ENCODE measurements around the gene PPP4R2.

PPP4R2 gene

DNA sequence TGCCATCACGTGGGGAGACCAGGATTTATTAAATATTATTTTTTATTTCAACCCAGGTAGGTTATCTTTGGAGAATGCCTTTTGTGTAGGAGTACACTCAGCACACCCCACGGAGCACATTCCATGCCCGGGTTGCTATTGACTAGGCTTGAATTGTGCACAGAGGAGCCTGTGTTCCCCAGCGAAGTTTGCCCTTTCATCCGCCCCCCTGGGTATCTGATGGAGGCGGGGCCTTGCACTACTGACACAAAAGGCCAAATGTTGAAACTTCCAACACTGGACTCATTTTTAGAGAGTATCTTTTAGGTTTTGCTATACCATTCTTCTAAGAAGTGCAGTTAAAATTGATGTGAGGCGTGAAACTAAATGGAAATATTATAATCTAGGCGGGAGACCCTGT, 39.3 kb upstream of the PPP4R2 start:
- CTCF ChIA-PET: no interaction called here
- POLR2A ChIA-PET: no interaction called here
- TF ChIP-seq ZNF384 (IDR thresholded peaks at IDR 0.05): no peak
- no peak for TF ChIP-seq HDGF (IDR thresholded peaks at IDR 0.05; ENCODE audit: borderline replicate concordance)
- TF ChIP-seq ELF4 (IDR thresholded peaks at IDR 0.05): no peak
- TF ChIP-seq LEF1 (IDR thresholded peaks at IDR 0.05; ENCODE audit: borderline replicate concordance): no peak
- no peak for TF ChIP-seq L3MBTL2 (conservative IDR thresholded peaks at IDR 0.05)
- TF ChIP-seq TARDBP (IDR thresholded peaks at IDR 0.05): no peak
- TF ChIP-seq, protein P1, sequence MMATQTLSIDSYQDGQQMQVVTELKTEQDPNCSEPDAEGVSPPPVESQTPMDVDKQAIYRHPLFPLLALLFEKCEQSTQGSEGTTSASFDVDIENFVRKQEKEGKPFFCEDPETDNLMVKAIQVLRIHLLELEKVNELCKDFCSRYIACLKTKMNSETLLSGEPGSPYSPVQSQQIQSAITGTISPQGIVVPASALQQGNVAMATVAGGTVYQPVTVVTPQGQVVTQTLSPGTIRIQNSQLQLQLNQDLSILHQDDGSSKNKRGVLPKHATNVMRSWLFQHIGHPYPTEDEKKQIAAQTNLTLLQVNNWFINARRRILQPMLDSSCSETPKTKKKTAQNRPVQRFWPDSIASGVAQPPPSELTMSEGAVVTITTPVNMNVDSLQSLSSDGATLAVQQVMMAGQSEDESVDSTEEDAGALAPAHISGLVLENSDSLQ (IDR thresholded peaks at IDR 0.05): no peak
- no peak for TF ChIP-seq NFRKB (IDR thresholded peaks at IDR 0.05)
- TF ChIP-seq CTBP1 (IDR thresholded peaks at IDR 0.05; ENCODE audit: borderline replicate concordance): no peak
- TF ChIP-seq BHLHE40 (IDR thresholded peaks at IDR 0.05; ENCODE audit: borderline replicate concordance): no peak
- TF ChIP-seq FOXM1 (IDR thresholded peaks at IDR 0.05; ENCODE audit: borderline replicate concordance): no peak
- TF ChIP-seq FOXK2 (IDR thresholded peaks at IDR 0.05): no peak
- no peak for TF ChIP-seq FOXA1 (IDR thresholded peaks at IDR 0.05)
- TF ChIP-seq SP1 (IDR thresholded peaks at IDR 0.05): no peak
- no peak for TF ChIP-seq SUZ12 (IDR thresholded peaks at IDR 0.05)
- no peak for TF ChIP-seq ARNT (IDR thresholded peaks at IDR 0.05)
- DNase-seq (ENCODE audit: extremely low spot score): no peak

DNA sequence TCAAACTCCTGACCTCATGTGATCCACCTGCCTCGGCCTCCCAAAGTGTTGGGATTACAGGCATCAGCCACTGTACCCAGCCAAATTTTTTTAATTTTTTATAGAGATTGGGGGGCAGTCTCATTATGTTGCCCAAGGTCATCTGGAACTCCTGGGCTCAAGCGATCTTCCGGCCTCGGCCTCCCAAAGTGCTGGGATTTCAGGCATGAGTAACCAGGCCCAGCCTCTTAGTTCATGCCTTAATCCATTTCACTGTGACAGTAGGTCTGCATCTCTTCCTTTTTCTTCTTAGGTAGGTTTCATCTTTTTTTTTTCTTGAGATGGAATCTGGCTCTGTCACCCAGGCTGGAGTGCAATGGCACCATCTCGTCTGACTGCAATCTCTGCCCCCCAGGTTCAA, 37.3 kb upstream of the PPP4R2 start:
- TF ChIP-seq ARNT (IDR thresholded peaks at IDR 0.05) (no peak), FOXK2 (IDR thresholded peaks at IDR 0.05) (no peak), SUZ12 (IDR thresholded peaks at IDR 0.05) (no peak)
- TF ChIP-seq, protein P1 (IDR thresholded peaks at IDR 0.05): no peak
- DNase-seq (ENCODE audit: extremely low spot score): no peak
- ChIA-PET CTCF (no interaction called here), POLR2A (no interaction called here)

DNA sequence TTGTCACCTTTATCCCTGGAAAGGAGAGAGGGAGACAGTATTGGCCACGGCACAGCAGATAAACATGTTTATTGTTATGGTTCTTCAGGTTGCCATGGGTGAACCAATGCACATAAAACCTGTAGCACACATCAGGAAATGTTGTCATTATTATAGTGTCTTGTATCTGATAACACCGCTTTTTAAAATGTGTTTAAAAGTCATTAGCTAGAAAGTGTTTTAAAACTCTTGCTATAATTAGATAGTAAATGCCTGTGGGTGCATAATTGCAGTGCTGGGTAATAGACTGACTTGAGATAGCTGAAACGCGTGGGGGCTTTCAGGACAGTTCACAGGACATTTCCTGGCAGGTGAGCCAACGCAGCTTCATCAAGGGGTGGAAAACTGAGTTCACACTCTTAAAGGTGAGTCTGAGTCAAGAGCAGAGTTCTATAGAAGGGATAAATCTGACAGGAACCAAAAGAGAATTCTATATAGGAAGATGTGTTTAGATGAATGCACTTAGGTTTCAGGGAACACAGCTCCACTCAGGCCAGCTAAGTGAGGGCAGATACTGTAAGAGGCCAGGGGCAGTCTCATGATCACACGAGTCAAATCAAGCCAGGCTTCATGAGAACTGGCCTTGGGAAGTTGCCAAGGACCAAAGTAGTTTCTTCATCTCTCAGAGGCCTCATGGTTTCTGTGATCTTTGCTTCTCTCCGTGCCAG, 35.6 kb upstream of the PPP4R2 start:
- CTCF ChIA-PET: interaction anchor here (0.5 kb wide), 1 partner anchor 100 kb away, joined by 9 read pairs; no protein-coding TSS in a partner anchor
- TF ChIP-seq FOXA1 (IDR thresholded peaks at IDR 0.05) (no peak), HDGF (IDR thresholded peaks at IDR 0.05; ENCODE audit: borderline replicate concordance) (no peak), ELF4 (IDR thresholded peaks at IDR 0.05) (no peak), SUZ12 (IDR thresholded peaks at IDR 0.05) (no peak), LEF1 (IDR thresholded peaks at IDR 0.05; ENCODE audit: borderline replicate concordance) (no peak)
- POLR2A ChIA-PET: no interaction called here
- DNase-seq (ENCODE audit: extremely low spot score): no peak

DNA sequence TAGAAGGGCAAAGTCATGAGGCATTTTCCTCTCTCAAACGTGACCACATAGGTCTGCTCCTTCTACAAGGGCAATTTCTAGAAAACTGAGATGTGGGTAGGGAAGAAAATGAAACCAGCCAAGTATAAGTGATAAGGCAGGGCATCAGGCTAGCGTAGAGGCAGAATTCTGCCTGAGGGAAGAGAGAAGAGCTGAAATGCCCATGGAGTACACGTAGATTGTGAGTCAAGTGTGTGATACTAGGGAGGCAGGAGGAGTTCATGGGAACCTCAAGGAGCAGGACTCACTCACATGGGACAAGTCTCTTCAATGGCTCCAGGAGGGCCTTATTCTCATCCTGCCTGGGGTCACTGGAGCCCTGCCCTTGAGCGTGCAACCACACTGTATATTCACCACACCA, 34.9 kb upstream of the PPP4R2 start:
- DNase-seq (ENCODE audit: extremely low spot score): no peak
- POLR2A ChIA-PET: no interaction called here
- TF ChIP-seq BHLHE40 (IDR thresholded peaks at IDR 0.05; ENCODE audit: borderline replicate concordance): no peak
- TF ChIP-seq FOXK2 (IDR thresholded peaks at IDR 0.05): no peak
- TF ChIP-seq, protein P1 (IDR thresholded peaks at IDR 0.05): no peak
- TF ChIP-seq NFRKB (IDR thresholded peaks at IDR 0.05): no peak
- TF ChIP-seq HDGF (IDR thresholded peaks at IDR 0.05; ENCODE audit: borderline replicate concordance): no peak
- no peak for TF ChIP-seq ZNF384 (IDR thresholded peaks at IDR 0.05)
- no peak for TF ChIP-seq SP1 (IDR thresholded peaks at IDR 0.05)
- TF ChIP-seq ELF4 (IDR thresholded peaks at IDR 0.05): no peak
- TF ChIP-seq SUZ12 (IDR thresholded peaks at IDR 0.05): no peak
- no peak for TF ChIP-seq TARDBP (IDR thresholded peaks at IDR 0.05)
- TF ChIP-seq FOXA1 (IDR thresholded peaks at IDR 0.05): no peak
- TF ChIP-seq LEF1 (IDR thresholded peaks at IDR 0.05; ENCODE audit: borderline replicate concordance): no peak
- no peak for TF ChIP-seq ARNT (IDR thresholded peaks at IDR 0.05)
- TF ChIP-seq L3MBTL2 (conservative IDR thresholded peaks at IDR 0.05): no peak
- TF ChIP-seq CTBP1 (IDR thresholded peaks at IDR 0.05; ENCODE audit: borderline replicate concordance): no peak
- TF ChIP-seq FOXM1 (IDR thresholded peaks at IDR 0.05; ENCODE audit: borderline replicate concordance): no peak
- CTCF ChIA-PET: no interaction called here

DNA sequence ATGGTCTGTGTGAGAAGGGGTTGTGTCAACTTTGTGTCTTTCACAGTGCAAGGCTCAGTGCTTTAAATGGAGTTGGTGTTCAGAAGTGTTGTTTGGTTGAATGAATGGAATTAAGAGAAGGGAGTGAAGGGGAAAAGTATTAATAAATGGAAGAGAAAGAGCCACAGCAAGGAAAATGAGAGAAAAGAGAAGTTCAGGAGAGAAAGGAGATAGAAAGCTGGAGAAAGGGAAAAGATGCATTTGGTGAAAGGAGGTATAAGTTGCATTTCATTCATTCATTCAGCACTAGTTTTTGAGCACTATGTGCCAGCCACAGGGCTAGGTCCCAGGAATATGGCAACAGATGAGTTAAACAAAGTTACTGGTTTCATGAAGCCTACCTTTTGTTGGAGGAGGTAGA, 34.3 kb upstream of the PPP4R2 start:
- ChIA-PET POLR2A (no interaction called here), CTCF (no interaction called here)
- TF ChIP-seq HDGF (IDR thresholded peaks at IDR 0.05; ENCODE audit: borderline replicate concordance): no peak
- no peak for TF ChIP-seq SP1 (IDR thresholded peaks at IDR 0.05)
- no peak for TF ChIP-seq FOXA1 (IDR thresholded peaks at IDR 0.05)
- no peak for TF ChIP-seq ELF4 (IDR thresholded peaks at IDR 0.05)
- no peak for TF ChIP-seq CTBP1 (IDR thresholded peaks at IDR 0.05; ENCODE audit: borderline replicate concordance)
- no peak for DNase-seq (ENCODE audit: extremely low spot score)

DNA sequence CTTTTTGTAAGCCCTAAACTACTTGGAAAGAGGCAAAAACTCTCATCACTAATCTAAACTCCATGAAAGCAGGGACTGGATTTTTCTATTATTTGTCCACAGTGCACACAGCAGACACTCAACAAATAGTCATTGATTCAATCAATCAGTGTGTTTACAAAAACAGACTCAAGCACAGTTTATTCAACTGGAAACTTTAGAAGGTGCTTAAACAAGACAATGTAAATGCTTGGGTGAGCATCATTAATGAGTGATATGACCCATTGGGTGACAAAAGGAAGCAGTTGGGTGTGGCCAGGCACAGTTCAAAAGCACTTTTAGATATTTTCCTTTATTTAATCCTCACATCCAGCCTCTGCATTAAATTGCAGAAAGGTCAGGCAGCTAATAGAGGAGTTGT, 32.0 kb upstream of the PPP4R2 start:
- POLR2A ChIA-PET: no interaction called here
- no peak for DNase-seq (ENCODE audit: extremely low spot score)
- TF ChIP-seq ZNF384 (IDR thresholded peaks at IDR 0.05) (no peak), BHLHE40 (IDR thresholded peaks at IDR 0.05; ENCODE audit: borderline replicate concordance) (no peak), FOXK2 (IDR thresholded peaks at IDR 0.05) (no peak), NFRKB (IDR thresholded peaks at IDR 0.05) (no peak), CTBP1 (IDR thresholded peaks at IDR 0.05; ENCODE audit: borderline replicate concordance) (no peak), ELF4 (IDR thresholded peaks at IDR 0.05) (no peak), FOXM1 (IDR thresholded peaks at IDR 0.05; ENCODE audit: borderline replicate concordance) (no peak), HDGF (IDR thresholded peaks at IDR 0.05; ENCODE audit: borderline replicate concordance) (no peak)
- TF ChIP-seq, protein P1 (IDR thresholded peaks at IDR 0.05): no peak
- CTCF ChIA-PET: no interaction called here
